HCT116 (cell line): ENCODE data around the gene FAM184A.

ENCODE experiments used
- CBX3 ChIP-seq: IDR thresholded peaks from 2 replicates; pipeline ENCODE4 v1.6.1; 2012; ENCODE audit warnings: low read depth
- CEBPB ChIP-seq: IDR thresholded peaks from 2 replicates; pipeline ENCODE4 v1.6.1; 2012; ENCODE audit warnings: low read depth
- EGR1 ChIP-seq: IDR thresholded peaks from 2 replicates; pipeline ENCODE4 v1.6.1; 2012; ENCODE audit warnings: low read depth
- ELF1 ChIP-seq: IDR thresholded peaks from 2 replicates; pipeline ENCODE4 v1.6.1; 2012; ENCODE audit warnings: low read depth, borderline replicate concordance
- EZH2 ChIP-seq: fragments of 200-600 bp; sonication (generic); IDR thresholded peaks from 2 replicates; pipeline ENCODE4 v1.6.1; 2017; ENCODE audit warnings: antibody characterized with exemption, mixed run types
- POLR2A ChIP-seq: IDR thresholded peaks from 2 replicates; pipeline ENCODE4 v1.7.0; 2011; ENCODE audit warnings: borderline replicate concordance; ENCODE audit not compliant: insufficient read depth, insufficient read length; ENCODE audit errors: extremely low read depth
- POLR2AphosphoS5 ChIP-seq: IDR thresholded peaks from 2 replicates; pipeline ENCODE4 v1.6.1; 2011; ENCODE audit warnings: mild to moderate bottlenecking, low read depth, low read length, moderate library complexity
- RAD21 ChIP-seq: IDR thresholded peaks from 2 replicates; pipeline ENCODE4 v1.6.1; 2012; ENCODE audit warnings: low read depth, mild to moderate bottlenecking
- SP1 ChIP-seq: IDR thresholded peaks from 2 replicates; pipeline ENCODE4 v1.6.1; 2012; ENCODE audit warnings: low read depth
- TCF7L2 ChIP-seq: IDR thresholded peaks from 2 replicates; pipeline ENCODE4 v1.7.0; 2011; ENCODE audit warnings: borderline replicate concordance, inconsistent platforms; ENCODE audit not compliant: insufficient read depth, insufficient read length; ENCODE audit errors: extremely low read depth
- YY1 ChIP-seq: IDR thresholded peaks from 2 replicates; pipeline ENCODE4 v1.6.1; 2011; ENCODE audit warnings: low read length, low read depth, moderate library complexity, mild to moderate bottlenecking; ENCODE audit not compliant: insufficient replicate concordance; ENCODE audit errors: extremely low read depth
- ZNF274 ChIP-seq: fragments of 200-500 bp; sonication (Bioruptor generic); IDR thresholded peaks from 2 replicates; pipeline ENCODE4 v1.6.1; 2014; ENCODE audit warnings: mild to moderate bottlenecking, low read depth, low read length, inconsistent platforms
- TF ChIP-seq, protein P1 (sequence below), 3 experiments: fragments of 200-600 bp in 1 of 3; sonication (generic) in 1 of 3; IDR thresholded peaks in 2 of 3; conservative IDR thresholded peaks in 1 of 3; 2 replicates each; pipeline ENCODE4 v1.5.1; 2012 to 2017; ENCODE audit warnings: low read depth in 2 of 3, low read length in 2 of 3, antibody characterized with exemption in 1 of 3, borderline replicate concordance in 1 of 3, control low read depth in 1 of 3, mild to moderate bottlenecking in 1 of 3, mixed read lengths in 1 of 3, mixed run types in 1 of 3, moderate library complexity in 1 of 3; ENCODE audit not compliant: insufficient read depth in 1 of 3
- TF ChIP-seq, protein P2 (sequence below): IDR thresholded peaks from 2 replicates; pipeline ENCODE4 v1.6.1; 2012

DNA sequence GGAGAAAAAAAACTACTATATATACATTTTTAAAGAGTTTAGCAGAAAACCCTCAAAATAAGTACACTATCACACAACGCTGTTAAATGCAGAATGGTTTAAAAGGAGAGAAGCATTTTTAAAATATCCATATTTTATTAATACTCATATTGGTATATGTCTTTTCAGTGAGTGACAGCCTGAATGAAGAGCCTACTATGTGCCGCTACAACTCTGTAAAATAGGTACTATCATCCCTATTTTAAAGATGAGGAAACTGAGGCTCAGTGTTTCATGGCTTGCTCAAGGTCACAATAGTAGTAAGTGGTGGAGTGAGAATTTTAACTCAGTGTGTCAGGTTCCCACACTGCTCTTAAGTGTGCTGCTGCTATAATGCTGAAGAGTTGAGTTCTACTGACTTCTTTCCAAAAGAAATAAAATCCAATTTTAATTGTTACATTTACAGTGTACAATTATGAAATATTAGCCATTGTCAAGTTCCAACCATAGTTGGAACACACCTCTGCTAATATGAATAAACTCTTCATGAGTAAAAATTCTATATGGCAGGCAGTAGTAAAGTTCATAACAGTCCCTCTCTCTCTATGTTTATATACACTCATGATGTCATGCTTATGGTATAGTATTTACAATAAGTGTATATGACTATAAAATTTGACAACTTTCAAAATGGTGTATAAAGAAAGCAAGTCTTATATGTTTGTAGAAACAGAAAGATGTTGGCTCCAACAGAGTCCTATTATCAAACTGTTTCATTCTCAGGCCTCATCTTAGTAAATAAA lies 3.1 kb downstream of the FAM184A start:
- TF ChIP-seq EGR1 (no peak), TCF7L2 (no peak), POLR2AphosphoS5 (no peak), ELF1 (no peak), YY1 (no peak), EZH2 (no peak), SP1 (no peak), POLR2A (no peak), ZNF274 (no peak), CBX3 (no peak), RAD21 (no peak), CEBPB (no peak)
- TF ChIP-seq, protein P1, sequence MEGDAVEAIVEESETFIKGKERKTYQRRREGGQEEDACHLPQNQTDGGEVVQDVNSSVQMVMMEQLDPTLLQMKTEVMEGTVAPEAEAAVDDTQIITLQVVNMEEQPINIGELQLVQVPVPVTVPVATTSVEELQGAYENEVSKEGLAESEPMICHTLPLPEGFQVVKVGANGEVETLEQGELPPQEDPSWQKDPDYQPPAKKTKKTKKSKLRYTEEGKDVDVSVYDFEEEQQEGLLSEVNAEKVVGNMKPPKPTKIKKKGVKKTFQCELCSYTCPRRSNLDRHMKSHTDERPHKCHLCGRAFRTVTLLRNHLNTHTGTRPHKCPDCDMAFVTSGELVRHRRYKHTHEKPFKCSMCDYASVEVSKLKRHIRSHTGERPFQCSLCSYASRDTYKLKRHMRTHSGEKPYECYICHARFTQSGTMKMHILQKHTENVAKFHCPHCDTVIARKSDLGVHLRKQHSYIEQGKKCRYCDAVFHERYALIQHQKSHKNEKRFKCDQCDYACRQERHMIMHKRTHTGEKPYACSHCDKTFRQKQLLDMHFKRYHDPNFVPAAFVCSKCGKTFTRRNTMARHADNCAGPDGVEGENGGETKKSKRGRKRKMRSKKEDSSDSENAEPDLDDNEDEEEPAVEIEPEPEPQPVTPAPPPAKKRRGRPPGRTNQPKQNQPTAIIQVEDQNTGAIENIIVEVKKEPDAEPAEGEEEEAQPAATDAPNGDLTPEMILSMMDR (IDR thresholded peaks at IDR 0.05 in 2 of 3, conservative IDR thresholded peaks at IDR 0.05 in 1 of 3; ENCODE audit: borderline replicate concordance in 1 of 3, insufficient read depth in 1 of 3, low read depth in 2 of 3, low read length in 2 of 3) = no peak
- TF ChIP-seq, protein P2, sequence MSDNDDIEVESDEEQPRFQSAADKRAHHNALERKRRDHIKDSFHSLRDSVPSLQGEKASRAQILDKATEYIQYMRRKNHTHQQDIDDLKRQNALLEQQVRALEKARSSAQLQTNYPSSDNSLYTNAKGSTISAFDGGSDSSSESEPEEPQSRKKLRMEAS = no peak
